ENCODE results near the gene HDAC8.

Gene HDAC8

GRCh38 chrX:72436010-72436409, 136.6 kb downstream of the HDAC8 start:
- TF ChIP-seq REST (IDR thresholded peaks at IDR 0.05; ENCODE audit: insufficient read depth in 1 of 2, low read depth in 2 of 2, low read length in 2 of 2) (no peak), POLR2AphosphoS5 (IDR thresholded peaks at IDR 0.05; ENCODE audit: low read depth, low read length) (no peak), FOXP2 (optimal IDR thresholded peaks at IDR 0.05; ENCODE audit: borderline replicate concordance, extremely low read depth, extremely low read length, insufficient read depth) (no peak), TAF1 (IDR thresholded peaks at IDR 0.05; ENCODE audit: borderline replicate concordance, insufficient read depth, low read length) (no peak), SIN3A (IDR thresholded peaks at IDR 0.05; ENCODE audit: borderline replicate concordance, insufficient read depth, low read length) (no peak)

- TF ChIP-seq REST (IDR thresholded peaks at IDR 0.05; ENCODE audit: insufficient read depth in 1 of 2, low read depth in 2 of 2, low read length in 2 of 2), result no peak
- TF ChIP-seq FOXP2 (optimal IDR thresholded peaks at IDR 0.05; ENCODE audit: borderline replicate concordance, extremely low read depth, extremely low read length, insufficient read depth), result no peak
Measured at GRCh38 chrX:72430405-72430968, 142.2 kb downstream of the HDAC8 start.

GRCh38 chrX:72421797-72422196, 150.8 kb downstream of the HDAC8 start:
- no peak for TF ChIP-seq POLR2AphosphoS5 (IDR thresholded peaks at IDR 0.05; ENCODE audit: low read depth, low read length)
- no peak for TF ChIP-seq SIN3A (IDR thresholded peaks at IDR 0.05; ENCODE audit: borderline replicate concordance, insufficient read depth, low read length)

- no peak for TF ChIP-seq POLR2AphosphoS5 (IDR thresholded peaks at IDR 0.05; ENCODE audit: low read depth, low read length)
Measured at GRCh38 chrX:72409993-72410392, 162.7 kb downstream of the HDAC8 start.

- TF ChIP-seq FOXP2 (optimal IDR thresholded peaks at IDR 0.05; ENCODE audit: borderline replicate concordance, extremely low read depth, extremely low read length, insufficient read depth) (no peak), TAF1 (IDR thresholded peaks at IDR 0.05; ENCODE audit: borderline replicate concordance, insufficient read depth, low read length) (no peak), SIN3A (IDR thresholded peaks at IDR 0.05; ENCODE audit: borderline replicate concordance, insufficient read depth, low read length) (no peak), POLR2AphosphoS5 (IDR thresholded peaks at IDR 0.05; ENCODE audit: low read depth, low read length) (no peak), REST (IDR thresholded peaks at IDR 0.05; ENCODE audit: insufficient read depth in 1 of 2, low read depth in 2 of 2, low read length in 2 of 2) (no peak)
Measured at GRCh38 chrX:72408885-72409284, 163.8 kb downstream of the HDAC8 start.

GRCh38 chrX:72402614-72403013, 170.0 kb downstream of the HDAC8 start:
- TF ChIP-seq SIN3A (IDR thresholded peaks at IDR 0.05; ENCODE audit: borderline replicate concordance, insufficient read depth, low read length), result no peak

GRCh38 chrX:72399816-72400215, 172.8 kb downstream of the HDAC8 start:
- TF ChIP-seq FOXP2 (optimal IDR thresholded peaks at IDR 0.05; ENCODE audit: borderline replicate concordance, extremely low read depth, extremely low read length, insufficient read depth) (no peak), REST (IDR thresholded peaks at IDR 0.05; ENCODE audit: insufficient read depth in 1 of 2, low read depth in 2 of 2, low read length in 2 of 2) (no peak)

Data from PFSK-1 (cell line).